ENCODE data around the gene BLM.

DNA sequence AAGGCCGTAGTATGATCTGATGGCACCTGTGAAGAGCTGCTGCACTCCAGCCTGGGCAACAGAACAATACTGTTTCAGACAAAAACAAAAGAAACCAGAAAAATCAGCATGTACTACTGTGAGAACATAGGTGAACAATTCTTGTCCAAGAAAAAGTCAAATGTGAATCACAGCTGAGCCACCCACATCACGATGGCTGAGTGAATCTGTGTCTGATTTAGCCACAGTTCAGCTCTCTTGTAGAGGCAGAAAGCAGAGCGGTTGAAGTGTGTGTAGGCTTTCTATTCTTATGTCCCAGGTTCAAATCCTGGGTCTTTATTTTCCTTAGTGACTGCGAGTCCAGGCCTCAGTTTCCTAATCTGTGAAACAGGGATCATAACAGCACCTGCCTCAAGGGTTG lies 146.8 kb downstream of the BLM start:
- TF ChIP-seq, protein P1, sequence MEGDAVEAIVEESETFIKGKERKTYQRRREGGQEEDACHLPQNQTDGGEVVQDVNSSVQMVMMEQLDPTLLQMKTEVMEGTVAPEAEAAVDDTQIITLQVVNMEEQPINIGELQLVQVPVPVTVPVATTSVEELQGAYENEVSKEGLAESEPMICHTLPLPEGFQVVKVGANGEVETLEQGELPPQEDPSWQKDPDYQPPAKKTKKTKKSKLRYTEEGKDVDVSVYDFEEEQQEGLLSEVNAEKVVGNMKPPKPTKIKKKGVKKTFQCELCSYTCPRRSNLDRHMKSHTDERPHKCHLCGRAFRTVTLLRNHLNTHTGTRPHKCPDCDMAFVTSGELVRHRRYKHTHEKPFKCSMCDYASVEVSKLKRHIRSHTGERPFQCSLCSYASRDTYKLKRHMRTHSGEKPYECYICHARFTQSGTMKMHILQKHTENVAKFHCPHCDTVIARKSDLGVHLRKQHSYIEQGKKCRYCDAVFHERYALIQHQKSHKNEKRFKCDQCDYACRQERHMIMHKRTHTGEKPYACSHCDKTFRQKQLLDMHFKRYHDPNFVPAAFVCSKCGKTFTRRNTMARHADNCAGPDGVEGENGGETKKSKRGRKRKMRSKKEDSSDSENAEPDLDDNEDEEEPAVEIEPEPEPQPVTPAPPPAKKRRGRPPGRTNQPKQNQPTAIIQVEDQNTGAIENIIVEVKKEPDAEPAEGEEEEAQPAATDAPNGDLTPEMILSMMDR (IDR thresholded peaks at IDR 0.05), result no peak
- TF ChIP-seq POLR2A (IDR thresholded peaks at IDR 0.05), result no peak
- no peak for TF ChIP-seq POLR2AphosphoS5 (IDR thresholded peaks at IDR 0.05)
- TF ChIP-seq EP300 (IDR thresholded peaks at IDR 0.05), result no peak
